IPS-18a (cell line): ENCODE data around the gene TMEM209.

Experiments used
- H3K27ac ChIP-seq: one replicate; pipeline ENCODE4 v1.5.1; 2013; ENCODE audit warnings: low read length
- H3K27me3 ChIP-seq: one replicate; pipeline ENCODE4 v1.6.1; 2013; ENCODE audit warnings: mild to moderate bottlenecking, low read length; ENCODE audit not compliant: control insufficient read depth, insufficient read depth
- H3K36me3 ChIP-seq: one replicate; pipeline ENCODE4 v1.6.1; 2013; ENCODE audit warnings: low read depth, low read length; ENCODE audit not compliant: control insufficient read depth
- H3K4me1 ChIP-seq: one replicate; pipeline ENCODE4 v1.6.1; 2013; ENCODE audit warnings: low read depth, low read length; ENCODE audit not compliant: control insufficient read depth
- H3K4me3 ChIP-seq: one replicate; pipeline ENCODE4 v1.5.1; 2013; ENCODE audit warnings: low read length
- H3K9ac ChIP-seq: one replicate; pipeline ENCODE4 v1.6.1; 2013; ENCODE audit warnings: mild to moderate bottlenecking, low read length, moderate library complexity
- H3K9me3 ChIP-seq: one replicate; pipeline ENCODE4 v1.6.1; 2013; ENCODE audit warnings: low read depth, low read length; ENCODE audit not compliant: control insufficient read depth

TMEM209 gene

DNA sequence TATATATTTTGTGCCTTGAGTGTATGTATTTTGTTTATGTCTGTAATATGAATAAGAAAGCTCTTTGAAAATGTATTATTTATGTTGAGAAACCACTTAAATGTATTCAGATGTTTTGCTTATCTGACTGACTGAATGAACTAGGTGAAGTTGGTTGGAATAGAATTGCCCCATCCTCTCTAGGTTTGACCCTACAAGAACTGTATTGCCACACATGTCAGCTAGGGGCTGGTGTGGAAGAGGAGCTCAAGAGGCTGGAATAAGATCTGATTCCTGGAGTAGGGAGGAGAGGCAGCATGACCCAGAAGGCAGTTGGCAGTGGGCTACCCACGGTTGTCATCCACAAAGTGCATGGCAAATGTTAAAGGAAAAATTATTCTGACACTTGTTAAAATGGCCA lies 11.5 kb upstream of the TMEM209 start:
- no peaks in the 10 kb centered on the region for H3K27me3 ChIP-seq
- H3K36me3 ChIP-seq, result no peaks in the 10 kb centered on the region
- no peak overlapping the region for H3K4me3 ChIP-seq
- H3K9ac ChIP-seq, result no peak overlapping the region
- no peaks in the 10 kb centered on the region for H3K4me1 ChIP-seq
- no peaks in the 10 kb centered on the region for H3K9me3 ChIP-seq
- H3K27ac ChIP-seq, result no peak overlapping the region

DNA sequence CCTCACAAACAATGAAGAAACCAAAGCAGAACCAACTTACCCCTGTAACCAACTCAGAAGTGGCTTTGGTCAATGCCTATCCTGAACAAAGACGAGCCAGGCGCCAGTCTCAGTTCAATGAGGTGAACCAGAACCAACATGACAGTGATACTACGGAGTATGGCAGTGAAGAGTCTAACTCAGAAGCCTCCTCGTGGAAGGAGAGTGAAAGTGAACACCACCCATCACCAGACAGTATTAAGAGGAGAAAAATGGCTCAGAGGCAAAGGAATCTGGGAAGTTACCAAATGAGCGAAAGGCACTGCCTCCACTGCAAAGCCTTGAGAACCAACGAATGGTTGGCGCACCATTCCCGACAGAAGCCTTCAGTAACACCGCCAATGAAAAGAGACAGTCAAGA lies 10.8 kb upstream of the TMEM209 start:
- Histone ChIP-seq H3K36me3 (no peaks in the 10 kb centered on the region), H3K9ac (no peak overlapping the region), H3K4me1 (no peaks in the 10 kb centered on the region), H3K9me3 (no peaks in the 10 kb centered on the region), H3K4me3 (no peak overlapping the region), H3K27me3 (no peaks in the 10 kb centered on the region), H3K27ac (no peak overlapping the region)

DNA sequence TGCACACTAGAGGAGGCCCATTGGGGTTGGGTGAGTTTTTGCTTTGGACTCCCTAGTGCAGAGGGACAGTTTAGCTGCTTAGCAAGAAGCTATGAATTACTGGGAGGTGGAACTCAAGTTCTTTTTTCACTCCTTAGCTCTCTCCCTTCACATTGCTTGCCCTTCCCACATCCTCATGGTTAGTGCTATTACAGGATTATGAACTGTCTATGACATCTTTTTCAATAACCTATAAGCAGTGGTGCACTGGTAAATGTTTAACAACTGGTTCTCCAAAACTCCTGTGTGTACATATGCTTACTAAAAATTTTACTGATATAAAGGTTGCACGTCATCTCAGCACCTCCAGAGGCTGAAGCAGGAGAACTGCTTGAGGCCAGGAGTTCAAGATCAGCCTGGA lies 8.6 kb upstream of the TMEM209 start:
- no peaks in the 10 kb centered on the region for H3K4me1 ChIP-seq
- no peak overlapping the region for H3K4me3 ChIP-seq

DNA sequence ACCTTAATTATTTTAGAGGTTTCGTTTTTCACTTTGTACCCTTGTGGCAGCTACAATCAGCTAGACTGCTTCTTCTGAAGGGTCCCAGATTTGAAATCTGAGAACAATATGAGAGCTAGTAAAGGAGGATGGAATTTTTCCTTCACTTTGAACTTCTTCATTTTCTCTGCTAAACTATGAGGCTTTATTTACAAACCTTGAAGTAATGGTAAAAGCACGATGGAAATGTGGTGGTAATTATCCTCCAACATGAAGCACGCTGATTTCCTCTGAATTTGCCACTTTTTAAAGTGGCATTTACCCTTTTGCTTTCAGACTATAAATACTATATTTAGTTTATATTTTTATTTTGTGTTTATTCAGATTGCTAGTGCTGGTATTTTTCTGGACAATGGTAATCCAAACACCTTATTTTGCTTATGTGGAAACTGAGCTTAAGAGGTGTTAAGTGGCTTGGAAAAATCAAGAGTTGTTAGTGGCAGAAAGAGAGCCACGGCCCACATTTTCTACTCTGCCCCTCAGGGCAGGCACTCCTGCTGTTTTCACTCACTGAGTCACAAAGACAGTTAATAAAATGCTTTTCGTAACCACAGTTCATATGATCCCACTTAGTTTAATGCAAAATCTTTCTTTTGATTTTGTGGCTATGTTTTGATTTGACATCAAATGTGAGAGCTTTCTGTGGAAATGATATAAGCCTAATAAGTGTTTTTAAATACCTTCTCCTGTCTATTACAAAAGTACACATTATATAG lies 5.2 kb upstream of the TMEM209 start:
- Histone ChIP-seq H3K27me3 (no peaks in the 10 kb centered on the region), H3K4me3 (no peak overlapping the region), H3K27ac (no peak overlapping the region), H3K9me3 (no peaks in the 10 kb centered on the region), H3K4me1 (peaks cover 5% of the 10 kb centered on the region), H3K36me3 (no peaks in the 10 kb centered on the region), H3K9ac (no peak overlapping the region)

More for the DNA sequence above, 8.6 kb upstream of the TMEM209 start:
- Histone ChIP-seq H3K9ac (no peak overlapping the region), H3K27ac (no peak overlapping the region), H3K9me3 (no peaks in the 10 kb centered on the region), H3K36me3 (no peaks in the 10 kb centered on the region), H3K27me3 (no peaks in the 10 kb centered on the region)

DNA sequence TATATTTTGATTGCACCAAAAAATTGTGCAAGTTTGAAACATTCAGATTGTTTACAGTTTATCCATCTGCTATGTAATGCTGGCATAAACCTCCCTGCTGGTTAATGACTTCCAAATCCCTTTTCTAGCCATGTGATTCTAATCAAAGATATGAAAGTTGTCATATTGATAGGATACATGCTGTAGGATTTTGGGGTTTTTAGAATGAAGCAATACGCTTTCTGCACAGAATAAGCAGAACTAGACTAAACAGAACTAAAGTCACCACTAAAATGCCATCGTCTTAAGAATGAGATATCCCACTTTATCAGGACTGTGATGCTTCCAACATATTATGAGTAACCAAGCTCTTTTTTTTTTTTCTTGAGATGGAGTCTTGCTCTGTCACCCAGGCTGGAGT lies 3.3 kb upstream of the TMEM209 start:
- no peaks in the 10 kb centered on the region for H3K27me3 ChIP-seq
- H3K27ac ChIP-seq, result no peak overlapping the region
- H3K4me1 ChIP-seq, result peaks cover 5% of the 10 kb centered on the region
- no peak overlapping the region for H3K9ac ChIP-seq
- peaks cover 2% of the 10 kb centered on the region for H3K36me3 ChIP-seq
- H3K9me3 ChIP-seq, result no peaks in the 10 kb centered on the region
- H3K4me3 ChIP-seq, result no peak overlapping the region

DNA sequence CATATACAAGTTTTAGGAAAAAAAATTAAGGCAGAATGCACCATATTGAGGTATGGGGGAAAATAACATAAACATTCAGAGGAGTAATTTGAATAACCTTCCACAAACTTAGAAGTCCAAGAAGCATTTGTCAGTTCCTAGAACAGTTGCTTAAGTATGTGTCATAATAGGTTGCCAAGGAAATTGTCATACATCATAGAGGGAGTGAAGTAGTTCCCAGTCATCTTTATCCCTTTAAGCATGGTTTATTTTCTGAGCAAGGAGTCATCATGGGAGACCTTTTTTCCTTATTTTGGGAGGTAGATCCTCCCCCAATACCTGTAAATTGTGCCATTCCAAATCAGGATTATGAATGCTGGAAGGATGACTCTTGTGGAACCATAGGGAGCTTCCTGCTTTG lies 2.4 kb upstream of the TMEM209 start, which contains the start of gene SSMEM1:
Gene SSMEM1, plus strand, starts transcription at position 219 of the 400 bp plus-strand sequence. Its CDS starts 51 bp downstream, at position 270.
- Histone ChIP-seq H3K4me1 (peaks cover 5% of the 10 kb centered on the region), H3K36me3 (peaks cover 11% of the 10 kb centered on the region), H3K4me3 (no peak within 1 kb of the TSS), H3K27ac (no peak within 1 kb of the TSS), H3K9ac (no peak within 1 kb of the TSS), H3K27me3 (no peaks in the 10 kb centered on the region), H3K9me3 (no peaks in the 10 kb centered on the region)

DNA sequence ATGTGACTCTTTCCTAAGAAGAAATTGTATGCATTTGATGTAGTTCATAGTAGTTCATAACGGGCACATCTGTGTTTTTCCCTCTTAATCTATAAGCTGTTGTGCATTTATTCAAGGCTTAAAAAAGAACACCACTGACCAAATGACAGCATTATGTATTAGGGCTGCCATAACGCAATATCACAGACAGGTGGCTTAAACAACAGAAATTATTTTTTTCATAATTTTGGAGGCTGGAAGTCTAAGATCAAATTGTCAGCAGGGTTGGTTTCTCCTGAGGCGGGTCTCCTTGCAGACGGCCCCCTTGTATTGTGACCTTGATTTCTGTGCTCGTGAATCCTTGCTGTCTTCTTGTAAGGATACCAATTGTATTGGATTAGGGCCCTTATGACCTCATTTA lies 1.8 kb upstream of the TMEM209 start:
- H3K36me3 ChIP-seq, result peaks cover 17% of the 10 kb centered on the region
- no peak overlapping the region for H3K27ac ChIP-seq
- H3K4me3 ChIP-seq, result no peak overlapping the region
- peaks cover 5% of the 10 kb centered on the region for H3K4me1 ChIP-seq
- no peaks in the 10 kb centered on the region for H3K27me3 ChIP-seq
- no peak overlapping the region for H3K9ac ChIP-seq
- no peaks in the 10 kb centered on the region for H3K9me3 ChIP-seq

DNA sequence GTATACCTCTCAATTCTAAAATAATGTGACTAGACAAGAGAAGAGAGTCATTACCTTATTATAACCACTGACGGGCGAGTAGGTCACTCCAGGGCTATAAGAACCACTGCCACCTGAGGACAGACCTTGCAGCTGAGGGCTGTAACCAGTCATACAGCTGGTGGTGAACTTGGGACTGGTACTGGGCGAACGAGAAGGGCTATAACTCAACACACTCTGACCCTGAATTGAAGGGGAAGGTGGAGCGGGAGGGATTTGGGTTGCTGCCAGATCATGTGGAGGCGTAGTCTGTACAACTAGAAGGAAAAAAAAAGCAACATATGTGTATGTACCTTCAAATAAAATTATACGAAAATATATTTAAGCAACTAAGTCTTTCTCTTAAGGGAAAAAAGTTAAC lies 3.4 kb downstream of the TMEM209 start:
- Histone ChIP-seq H3K9me3 (no peaks in the 10 kb centered on the region), H3K4me1 (peaks cover 5% of the 10 kb centered on the region), H3K27ac (no peak overlapping the region)

DNA sequence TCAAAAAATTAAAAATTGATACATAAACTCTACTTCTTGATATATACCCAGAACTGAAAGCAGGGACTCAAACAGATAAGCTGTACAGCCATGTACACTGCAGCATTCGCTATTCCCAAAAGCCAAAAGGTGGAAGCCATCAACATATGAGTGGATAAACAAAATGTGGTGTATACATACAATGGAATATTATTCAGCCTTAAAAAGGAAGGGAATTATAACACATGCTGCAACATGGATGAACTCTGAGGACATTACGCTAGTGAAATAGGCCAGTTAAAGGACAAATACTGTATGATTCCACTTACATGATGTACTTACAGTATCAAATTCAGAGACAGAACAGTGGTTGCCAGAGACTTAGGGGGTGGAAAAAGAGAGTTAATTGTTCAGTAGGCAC lies 8.1 kb downstream of the TMEM209 start:
- no peak overlapping the region for H3K27ac ChIP-seq
- H3K4me1 ChIP-seq, result no peaks in the 10 kb centered on the region
- H3K9ac ChIP-seq, result no peak overlapping the region
- no peak overlapping the region for H3K4me3 ChIP-seq
- H3K27me3 ChIP-seq, result no peaks in the 10 kb centered on the region
- H3K36me3 ChIP-seq, result peaks cover 42% of the 10 kb centered on the region
- no peaks in the 10 kb centered on the region for H3K9me3 ChIP-seq

More for the DNA sequence above, 3.4 kb downstream of the TMEM209 start:
- no peak overlapping the region for H3K9ac ChIP-seq
- peaks cover 46% of the 10 kb centered on the region for H3K36me3 ChIP-seq
- H3K4me3 ChIP-seq, result no peak overlapping the region
- no peaks in the 10 kb centered on the region for H3K27me3 ChIP-seq

DNA sequence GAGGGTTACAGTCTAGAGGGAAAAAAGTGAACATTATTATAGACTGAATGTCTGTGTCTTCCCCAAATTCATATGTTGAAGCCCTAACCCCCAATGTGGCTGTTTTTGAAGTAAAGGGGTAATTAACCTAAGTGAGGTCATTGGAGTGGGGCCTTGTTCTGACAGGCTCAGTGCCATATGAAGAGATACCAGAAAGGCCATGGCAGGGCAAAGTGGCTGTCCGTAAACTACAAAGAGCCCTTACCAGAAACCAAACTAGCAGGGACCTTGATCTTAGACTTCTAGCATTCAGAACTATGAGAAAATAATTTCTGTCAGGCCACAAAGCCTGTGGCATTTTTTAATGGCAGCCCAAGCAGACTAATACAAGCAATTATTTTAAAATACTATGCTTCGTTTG lies 8.7 kb downstream of the TMEM209 start:
- Histone ChIP-seq H3K9ac (no peak overlapping the region), H3K27me3 (no peaks in the 10 kb centered on the region), H3K4me3 (no peak overlapping the region), H3K27ac (no peak overlapping the region), H3K4me1 (no peaks in the 10 kb centered on the region), H3K36me3 (peaks cover 41% of the 10 kb centered on the region), H3K9me3 (no peaks in the 10 kb centered on the region)

DNA sequence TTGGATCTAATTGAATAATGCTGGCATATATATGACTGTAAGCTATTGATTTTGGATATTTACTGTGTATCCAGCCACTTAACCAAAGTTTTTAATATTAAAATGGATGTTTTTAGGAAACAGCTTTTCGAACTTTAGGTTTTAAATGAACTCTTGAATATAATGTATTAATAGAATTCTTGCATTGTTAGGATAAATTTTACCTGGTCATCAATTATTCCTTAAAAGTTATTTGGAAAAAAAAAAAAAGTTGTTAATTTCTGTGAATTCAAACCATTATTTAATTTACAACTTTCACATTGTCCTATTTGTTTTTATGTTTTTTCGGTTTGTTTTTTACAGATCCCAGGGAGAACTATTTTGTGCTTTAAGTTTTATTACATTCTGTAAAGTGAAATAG lies 9.8 kb downstream of the TMEM209 start:
- Histone ChIP-seq H3K36me3 (peaks cover 39% of the 10 kb centered on the region), H3K9ac (no peak overlapping the region), H3K27me3 (no peaks in the 10 kb centered on the region), H3K4me3 (no peak overlapping the region), H3K4me1 (no peaks in the 10 kb centered on the region), H3K27ac (no peak overlapping the region), H3K9me3 (no peaks in the 10 kb centered on the region)

DNA sequence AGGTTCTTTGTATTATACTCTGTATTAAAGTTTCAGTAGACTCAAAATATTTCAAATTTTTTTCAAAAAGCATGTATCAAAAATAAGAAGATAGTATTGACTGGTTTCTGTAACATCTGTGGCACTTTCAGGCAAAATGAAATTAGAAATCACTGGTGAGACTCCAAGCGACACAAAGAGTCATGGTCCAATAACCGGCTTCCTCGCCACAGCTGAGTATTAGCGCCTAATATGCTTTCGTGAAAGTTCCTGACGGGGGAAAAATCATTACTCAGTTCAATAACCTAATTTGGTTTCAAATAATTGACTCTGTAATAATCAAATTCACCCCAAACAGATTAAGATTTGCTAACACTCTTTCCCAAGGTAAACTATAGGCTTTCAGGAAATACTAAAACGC lies 13.4 kb downstream of the TMEM209 start:
- Histone ChIP-seq H3K9ac (no peak overlapping the region), H3K9me3 (no peaks in the 10 kb centered on the region), H3K27ac (no peak overlapping the region), H3K27me3 (no peaks in the 10 kb centered on the region), H3K4me3 (no peak overlapping the region), H3K4me1 (no peaks in the 10 kb centered on the region), H3K36me3 (peaks cover 30% of the 10 kb centered on the region)
